ENCODE results near the gene OCA2. TPM values are rescaled to one million over a fixed set of nuclear protein-coding genes. Genes with fewer than 3 reads are reported as not detected.

OCA2 gene
- total and polyA plus RNA-seq, 2 of the 13 experiments (the other 11 are each of a cell fraction or from before 2014, with no cell fraction given), result 0.02 to 0.05 TPM

DNA sequence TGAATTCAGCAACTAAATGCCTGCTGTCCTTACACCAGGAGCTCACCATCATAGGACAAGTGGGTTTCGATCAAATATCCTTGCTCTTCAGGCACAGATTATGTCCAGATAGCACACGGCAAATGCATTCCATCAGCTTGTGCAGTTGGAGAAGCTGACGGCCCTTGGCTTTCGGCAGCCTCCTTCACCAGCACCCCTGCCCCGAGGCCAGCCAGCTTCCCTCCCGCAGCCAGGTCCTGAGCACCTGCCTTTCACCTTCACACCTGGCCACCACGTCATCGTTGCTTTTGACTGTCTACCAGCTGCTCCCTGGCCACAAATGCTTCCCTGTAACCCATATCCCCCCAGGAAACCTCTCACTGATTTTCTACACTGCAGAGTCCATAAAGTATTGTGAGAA lies 355.5 kb downstream of the OCA2 start:
- Histone ChIP-seq H3K79me2 (ENCODE audit: insufficient read depth, low read length) (no peaks in the 10 kb centered on the region), H3K36me3 (replicated peaks in 1 of 2; ENCODE audit: control insufficient read depth in 1 of 2, insufficient read depth in 2 of 2, low read length in 2 of 2) (no peaks in the 10 kb centered on the region), H3K4me1 (ENCODE audit: insufficient read depth, low read length) (no peaks in the 10 kb centered on the region), H4K20me1 (ENCODE audit: insufficient read depth, low read length) (no peaks in the 10 kb centered on the region), H3K27ac (ENCODE audit: extremely low read length, insufficient read depth, low read length) (no peak overlapping the region), H3K4me2 (ENCODE audit: low read depth, low read length) (no peak overlapping the region), H2AFZ (ENCODE audit: low read length) (no peak overlapping the region), H3K9ac (ENCODE audit: insufficient read depth, low read depth, low read length) (no peak overlapping the region), H3K27me3 (ENCODE audit: control insufficient read depth in 1 of 2, insufficient read depth in 2 of 2, low read length in 2 of 2) (peaks cover 0 to 6% of the 10 kb centered on the region in 2 experiments; a peak in 1 of 5 replicates), H3K9me3 (ENCODE audit: low read length) (no peaks in the 10 kb centered on the region), H3K4me3 (replicated peaks in 1 of 3; ENCODE audit: insufficient read depth in 1 of 3, low read depth in 2 of 3, low read length in 3 of 3) (no peak overlapping the region)
- FAIRE-seq (no peak), ATAC-seq (no peak), DNase-seq (ENCODE audit: low spot score) (no peak)
- POLR2A ChIA-PET, result no interaction called here
- WGBS (ENCODE audit: low lambda C conversion rate), result 15% methylated on average over 5 of the region's 8 CpGs
- intact Hi-C loops (cut with micrococcal nuclease; ENCODE audit: unreplicated experiment) (no loop called here), in situ Hi-C loops (cut with HindIII; ENCODE audit: extremely low pct_ligation_motif_present, low pct_unique_long_range_greater_than_20kb) (no loop called here)
- CTCF ChIA-PET (ENCODE audit: low intra/inter-chr PET ratio, low total read pairs), result no interaction called here
- no TSS peak for BruUV-seq (replicated peaks)
- TF ChIP-seq POLR2AphosphoS2 (IDR thresholded peaks at IDR 0.05; ENCODE audit: low read depth, low read length) (no peak), ZNF30 (CRISPR knock-in tag; IDR thresholded peaks at IDR 0.05) (no peak), BORCS8-MEF2B (CRISPR knock-in tag; IDR thresholded peaks at IDR 0.05) (no peak), TBX3 (IDR thresholded peaks at IDR 0.05; ENCODE audit: borderline replicate concordance) (no peak), HIVEP1 (CRISPR knock-in tag; IDR thresholded peaks at IDR 0.05) (no peak), FOXJ3 (CRISPR knock-in tag; IDR thresholded peaks at IDR 0.05; ENCODE audit: borderline replicate concordance) (no peak), ZBTB7A (CRISPR knock-in tag; IDR thresholded peaks at IDR 0.05) (no peak), ARID2 (CRISPR knock-in tag; IDR thresholded peaks at IDR 0.05; ENCODE audit: borderline replicate concordance) (no peak)
- TF ChIP-seq, protein P1, sequence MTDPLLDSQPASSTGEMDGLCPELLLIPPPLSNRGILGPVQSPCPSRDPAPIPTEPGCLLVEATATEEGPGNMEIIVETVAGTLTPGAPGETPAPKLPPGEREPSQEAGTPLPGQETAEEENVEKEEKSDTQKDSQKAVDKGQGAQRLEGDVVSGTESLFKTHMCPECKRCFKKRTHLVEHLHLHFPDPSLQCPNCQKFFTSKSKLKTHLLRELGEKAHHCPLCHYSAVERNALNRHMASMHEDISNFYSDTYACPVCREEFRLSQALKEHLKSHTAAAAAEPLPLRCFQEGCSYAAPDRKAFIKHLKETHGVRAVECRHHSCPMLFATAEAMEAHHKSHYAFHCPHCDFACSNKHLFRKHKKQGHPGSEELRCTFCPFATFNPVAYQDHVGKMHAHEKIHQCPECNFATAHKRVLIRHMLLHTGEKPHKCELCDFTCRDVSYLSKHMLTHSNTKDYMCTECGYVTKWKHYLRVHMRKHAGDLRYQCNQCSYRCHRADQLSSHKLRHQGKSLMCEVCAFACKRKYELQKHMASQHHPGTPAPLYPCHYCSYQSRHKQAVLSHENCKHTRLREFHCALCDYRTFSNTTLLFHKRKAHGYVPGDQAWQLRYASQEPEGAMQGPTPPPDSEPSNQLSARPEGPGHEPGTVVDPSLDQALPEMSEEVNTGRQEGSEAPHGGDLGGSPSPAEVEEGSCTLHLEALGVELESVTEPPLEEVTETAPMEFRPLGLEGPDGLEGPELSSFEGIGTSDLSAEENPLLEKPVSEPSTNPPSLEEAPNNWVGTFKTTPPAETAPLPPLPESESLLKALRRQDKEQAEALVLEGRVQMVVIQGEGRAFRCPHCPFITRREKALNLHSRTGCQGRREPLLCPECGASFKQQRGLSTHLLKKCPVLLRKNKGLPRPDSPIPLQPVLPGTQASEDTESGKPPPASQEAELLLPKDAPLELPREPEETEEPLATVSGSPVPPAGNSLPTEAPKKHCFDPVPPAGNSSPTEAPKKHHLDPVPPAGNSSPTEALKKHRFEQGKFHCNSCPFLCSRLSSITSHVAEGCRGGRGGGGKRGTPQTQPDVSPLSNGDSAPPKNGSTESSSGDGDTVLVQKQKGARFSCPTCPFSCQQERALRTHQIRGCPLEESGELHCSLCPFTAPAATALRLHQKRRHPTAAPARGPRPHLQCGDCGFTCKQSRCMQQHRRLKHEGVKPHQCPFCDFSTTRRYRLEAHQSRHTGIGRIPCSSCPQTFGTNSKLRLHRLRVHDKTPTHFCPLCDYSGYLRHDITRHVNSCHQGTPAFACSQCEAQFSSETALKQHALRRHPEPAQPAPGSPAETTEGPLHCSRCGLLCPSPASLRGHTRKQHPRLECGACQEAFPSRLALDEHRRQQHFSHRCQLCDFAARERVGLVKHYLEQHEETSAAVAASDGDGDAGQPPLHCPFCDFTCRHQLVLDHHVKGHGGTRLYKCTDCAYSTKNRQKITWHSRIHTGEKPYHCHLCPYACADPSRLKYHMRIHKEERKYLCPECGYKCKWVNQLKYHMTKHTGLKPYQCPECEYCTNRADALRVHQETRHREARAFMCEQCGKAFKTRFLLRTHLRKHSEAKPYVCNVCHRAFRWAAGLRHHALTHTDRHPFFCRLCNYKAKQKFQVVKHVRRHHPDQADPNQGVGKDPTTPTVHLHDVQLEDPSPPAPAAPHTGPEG (CRISPR knock-in tag; IDR thresholded peaks at IDR 0.05), result no peak

Data from HepG2 (cell line).